GM19240 (cell line): Measurements from ENCODE around the gene GAB2.

Experiments used
- DNase-seq: peaks from one replicate; pipeline ENCODE4 v3.0.0; 2011; ENCODE audit warnings: low spot score; ENCODE audit not compliant: insufficient read length

Gene GAB2

DNA sequence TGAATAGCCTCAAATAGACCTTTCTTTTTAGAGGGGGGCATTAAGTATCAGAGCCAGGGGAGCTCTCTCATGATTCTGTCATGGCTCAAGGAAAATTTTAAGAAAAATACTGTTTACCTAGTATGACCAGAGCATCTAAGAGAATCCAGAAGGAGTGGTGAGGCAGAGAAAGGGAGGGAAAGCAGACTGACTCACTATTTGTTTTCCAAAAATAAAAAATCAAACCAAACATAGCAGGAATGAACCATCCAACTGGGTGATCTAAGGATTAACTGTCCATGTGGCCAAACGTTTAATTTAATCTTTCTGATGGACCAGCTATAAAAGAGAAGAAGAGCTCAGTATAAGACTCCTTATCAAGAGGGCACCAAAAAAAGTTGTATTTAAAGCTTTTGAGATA, 70.8 kb downstream of the GAB2 start:
- no peak for DNase-seq

DNA sequence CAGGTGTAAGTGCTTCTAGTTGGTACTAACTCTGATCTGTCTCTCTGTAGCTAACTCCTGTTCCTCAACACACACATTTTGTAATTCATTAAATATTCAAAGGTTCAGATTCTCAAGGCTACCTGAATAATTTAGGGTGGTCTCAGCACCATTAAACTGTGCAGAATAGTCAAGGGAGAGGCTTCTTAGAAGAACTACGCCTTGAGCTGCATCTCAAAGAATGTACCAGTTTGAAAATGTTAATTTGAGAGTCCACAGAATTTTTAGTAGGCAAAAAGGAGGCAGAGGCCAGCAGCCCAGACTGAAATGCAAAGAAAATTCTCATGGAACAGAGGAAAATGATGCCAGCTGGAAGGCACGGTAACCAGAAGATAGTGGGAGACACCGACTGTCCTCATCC, 72.2 kb downstream of the GAB2 start:
- DNase-seq: no peak

- DNase-seq: no peak
These were observed 72.9 kb downstream of the GAB2 start for GRCh38 chr11:78344676-78345075.

DNA sequence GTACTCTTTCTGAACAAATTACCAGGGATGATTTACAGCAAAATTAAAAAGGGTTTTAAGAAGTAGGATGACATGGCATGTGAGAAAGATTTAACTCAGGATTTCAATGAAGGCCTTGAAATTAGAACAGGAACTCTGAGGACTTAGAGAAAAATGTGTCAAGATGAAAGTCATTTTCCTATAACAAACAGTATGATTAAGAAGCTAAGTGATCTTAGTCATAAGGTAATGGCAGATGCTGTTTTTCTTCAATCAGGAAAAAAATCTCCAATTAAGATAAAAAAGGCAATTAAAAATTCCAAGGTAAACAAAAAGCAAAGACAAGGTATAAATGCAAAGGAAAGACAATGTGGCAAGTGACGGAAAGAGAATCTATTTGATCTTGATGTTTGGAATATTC, 73.5 kb downstream of the GAB2 start:
- no peak for DNase-seq

GRCh38 chr11:78343303-78343702, 74.3 kb downstream of the GAB2 start:
- DNase-seq: no peak

DNA sequence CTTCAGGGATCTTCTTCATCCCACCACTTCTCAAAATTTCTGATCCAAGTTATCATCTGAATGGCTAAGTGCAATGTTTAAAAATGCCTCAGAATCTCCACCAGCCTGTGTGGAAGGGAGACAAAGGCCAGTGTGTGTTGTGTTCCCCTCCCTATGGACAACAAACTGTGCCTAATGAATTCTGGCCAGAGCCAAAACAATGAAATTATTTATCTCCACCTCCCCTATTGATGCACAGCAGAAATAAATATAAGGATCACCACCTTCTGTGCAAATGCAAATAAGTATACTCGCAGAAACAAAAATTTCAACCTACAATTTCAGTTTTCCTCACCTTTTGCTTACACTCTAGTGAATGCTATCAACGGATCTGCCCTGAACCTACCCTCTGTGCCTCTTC, 75.8 kb downstream of the GAB2 start:
- DNase-seq: no peak

GRCh38 chr11:78340530-78340929, 77.1 kb downstream of the GAB2 start:
- no peak for DNase-seq

GRCh38 chr11:78339945-78340344, 77.7 kb downstream of the GAB2 start:
- no peak for DNase-seq

DNA sequence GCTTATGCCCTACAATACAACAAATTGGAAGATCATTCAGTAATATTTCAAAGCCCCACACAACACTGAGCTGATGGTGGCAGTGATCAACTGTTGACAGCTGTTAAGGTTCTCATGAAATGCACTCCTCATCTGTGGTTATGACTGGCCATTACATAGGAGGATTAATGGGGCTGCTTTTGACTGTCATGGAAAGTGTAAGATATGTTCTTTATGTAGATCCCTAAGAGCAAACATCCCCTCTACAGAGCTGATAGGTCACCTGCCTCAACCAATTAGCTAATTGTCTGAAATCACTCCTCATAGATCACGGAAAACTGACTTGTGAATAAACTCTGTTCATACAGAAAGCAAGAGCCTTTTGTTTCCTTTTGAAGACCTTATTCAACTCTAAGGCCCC, 78.1 kb downstream of the GAB2 start:
- DNase-seq: no peak

GRCh38 chr11:78338702-78339101, 78.9 kb downstream of the GAB2 start:
- no peak for DNase-seq

DNA sequence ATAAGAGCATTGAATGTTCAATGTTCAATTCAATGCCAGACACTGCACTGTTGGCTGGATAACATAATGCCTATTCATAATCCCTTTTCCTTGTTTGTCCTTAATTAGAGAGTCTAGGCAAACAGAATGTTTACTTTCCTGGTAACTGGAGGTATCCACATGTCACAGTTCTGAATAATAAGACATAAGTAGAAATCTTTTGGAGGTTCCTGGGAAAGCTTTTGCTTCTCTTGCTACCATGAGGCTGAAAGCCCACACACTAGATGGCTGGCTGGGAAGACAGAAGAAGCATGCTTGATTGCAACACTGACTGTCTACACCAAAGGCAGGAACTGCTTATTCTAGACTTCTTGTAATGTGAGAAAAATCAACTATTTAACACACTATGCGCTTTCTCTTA, 79.5 kb downstream of the GAB2 start:
- DNase-seq: no peak

- DNase-seq: no peak
These were observed 80.1 kb downstream of the GAB2 start for GRCh38 chr11:78337554-78337924.

DNA sequence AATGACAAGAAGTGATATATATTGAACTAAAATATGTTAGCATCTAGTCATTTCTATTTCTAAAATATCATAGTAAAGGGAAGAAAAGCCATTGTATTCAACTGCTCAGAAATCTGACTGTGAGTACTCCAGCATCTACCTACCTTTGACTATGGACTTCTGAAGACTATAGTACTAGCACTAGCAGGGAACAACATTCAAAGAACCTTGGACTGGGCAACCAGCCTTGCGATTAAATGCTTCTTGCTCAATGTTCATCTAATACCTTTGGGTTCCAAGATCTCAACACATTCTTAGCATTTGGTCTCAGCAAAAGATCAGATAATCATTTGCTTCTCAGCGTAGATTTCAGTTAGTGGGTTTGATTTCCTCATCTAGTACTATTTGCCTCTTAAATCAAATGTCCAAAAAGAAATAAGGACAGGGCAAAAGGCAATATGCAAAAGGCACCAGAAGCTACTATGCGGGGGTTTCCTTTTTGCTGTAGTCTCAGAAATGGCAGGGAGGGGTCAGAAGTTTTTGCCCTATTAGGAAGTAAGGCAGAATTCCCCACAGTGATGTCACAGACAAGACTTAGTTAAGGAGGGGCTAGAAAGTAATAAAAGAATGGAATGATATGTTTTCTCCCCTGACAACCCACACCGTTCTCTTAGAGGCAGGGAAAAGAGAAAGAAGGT, 80.6 kb downstream of the GAB2 start:
- DNase-seq: no peak

DNA sequence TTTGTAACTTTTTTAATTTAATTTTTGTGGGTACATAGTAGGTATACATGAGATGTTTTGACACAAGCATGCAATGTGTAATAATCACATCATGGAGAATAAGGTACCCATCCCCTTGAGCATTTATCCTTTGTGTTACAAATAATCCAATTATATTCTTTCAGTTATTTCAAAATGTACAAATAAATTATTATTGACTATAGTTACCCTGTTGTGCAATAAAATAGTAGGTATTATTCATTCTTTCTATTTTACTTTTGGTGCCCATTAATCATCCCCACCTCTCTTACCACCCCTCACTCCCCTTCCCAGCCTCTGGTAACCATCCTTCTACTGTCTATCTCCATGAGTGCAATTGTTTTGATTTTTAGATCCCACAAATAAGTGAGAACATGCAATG, 83.5 kb downstream of the GAB2 start:
- DNase-seq: no peak

DNA sequence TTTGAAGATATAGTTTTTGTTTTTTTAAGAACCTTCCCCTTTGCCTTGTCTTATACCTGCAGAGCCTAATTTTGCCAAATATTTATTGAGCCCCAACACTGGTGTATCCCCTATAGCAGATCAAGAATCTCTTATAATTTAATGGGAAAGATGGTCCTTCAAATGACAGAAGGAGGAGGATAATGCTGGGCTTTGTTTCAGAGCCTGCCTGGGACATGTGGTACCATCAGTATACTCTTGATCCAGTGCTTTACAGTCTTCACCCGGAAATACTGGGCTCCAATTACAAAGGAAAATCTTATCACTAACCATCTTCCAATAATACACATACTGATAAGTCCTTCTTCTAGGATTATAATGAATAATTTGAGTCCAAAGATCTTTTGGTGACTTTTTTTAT, 84.7 kb downstream of the GAB2 start:
- no peak for DNase-seq

DNA sequence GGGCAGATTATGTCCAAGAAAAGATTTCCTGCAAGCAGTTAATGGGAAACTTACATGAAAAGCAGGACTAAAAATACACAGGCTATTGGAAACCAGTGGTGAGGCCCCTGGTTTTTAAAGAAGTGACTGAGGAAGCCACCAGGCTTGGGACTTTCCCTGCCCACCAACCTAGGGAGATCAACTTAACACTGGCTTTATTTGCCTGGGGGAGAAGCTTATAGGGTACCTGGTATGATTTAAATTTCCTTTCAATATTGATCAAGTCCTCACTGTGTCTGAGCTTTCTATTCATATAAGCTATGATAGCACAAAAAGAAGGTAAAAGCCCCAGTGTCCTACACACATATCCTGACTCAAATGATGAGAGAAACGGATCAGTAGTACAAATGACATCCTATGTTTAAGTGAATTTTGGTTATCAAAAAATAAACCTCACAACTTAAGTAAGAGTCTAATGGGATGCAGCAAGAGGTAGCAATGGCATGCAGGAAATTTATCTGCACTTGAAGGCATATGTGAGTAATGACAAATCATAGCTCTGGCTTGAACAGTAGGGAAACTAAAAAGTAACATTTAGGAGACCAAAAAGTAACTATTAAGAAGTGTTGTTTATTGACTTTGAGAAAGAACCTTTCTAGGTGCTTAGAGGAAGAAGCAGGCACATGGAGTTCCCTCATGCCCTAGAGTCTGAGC, 85.3 kb downstream of the GAB2 start:
- DNase-seq: no peak

DNA sequence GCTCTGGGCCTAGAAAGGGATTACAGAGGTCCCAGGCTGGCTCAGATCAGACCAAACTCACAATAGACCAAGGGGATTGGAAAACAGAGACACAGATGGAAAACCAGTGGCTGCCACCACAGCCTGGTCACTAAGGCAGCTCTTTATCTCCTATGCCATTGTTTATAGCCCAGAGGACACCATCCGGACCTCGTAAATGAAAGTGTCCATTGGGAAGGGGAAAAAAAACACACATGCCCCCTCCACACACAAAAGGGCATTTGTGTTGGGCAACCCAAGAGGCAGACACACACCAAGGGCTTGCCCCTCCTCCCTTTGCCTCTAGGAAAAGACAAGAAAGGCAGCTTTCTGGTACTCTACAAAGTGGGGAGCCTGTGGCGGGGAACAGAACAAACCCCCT, 85.9 kb downstream of the GAB2 start:
- DNase-seq: no peak

GRCh38 chr11:78330361-78330760, 87.3 kb downstream of the GAB2 start:
- no peak for DNase-seq

DNA sequence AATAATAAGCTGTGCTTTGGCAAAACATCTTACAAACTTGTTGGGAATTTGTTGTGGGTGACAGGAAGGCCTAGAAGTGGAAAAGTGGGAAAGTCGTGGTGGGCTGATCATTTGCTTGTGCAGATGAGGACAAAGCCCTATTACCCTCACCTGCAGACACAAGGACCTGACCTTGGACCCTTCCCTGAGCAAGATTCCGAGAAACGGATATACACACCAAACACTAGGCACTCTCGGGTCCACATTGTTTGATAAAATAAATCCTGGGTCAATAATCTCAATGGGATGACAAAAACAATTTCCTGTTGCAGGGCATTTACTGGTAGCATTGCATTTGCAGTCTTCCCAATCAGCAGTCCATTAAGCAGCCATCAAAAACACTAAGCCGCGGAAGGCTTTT, 89.7 kb downstream of the GAB2 start:
- DNase-seq: no peak

GRCh38 chr11:78325274-78325781, 92.3 kb downstream of the GAB2 start:
- DNase-seq: no peak

DNA sequence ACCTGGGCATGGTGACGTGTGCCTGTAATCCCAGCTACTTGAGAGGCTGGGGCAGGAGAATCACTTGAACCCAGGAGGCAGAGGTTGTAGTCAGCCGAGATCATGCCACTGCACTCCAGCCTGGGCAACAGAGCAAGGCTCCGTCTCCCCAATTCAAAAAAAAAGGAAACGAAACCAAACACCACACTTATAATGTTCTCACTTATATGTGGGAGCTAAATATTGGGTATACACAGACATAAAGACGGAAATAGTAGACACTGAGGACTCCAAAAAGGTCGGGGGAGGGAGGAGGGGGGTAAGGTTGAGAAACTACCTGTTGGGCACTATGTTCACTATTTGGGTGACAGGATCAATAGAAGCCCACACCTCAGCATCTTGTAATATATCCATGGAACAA, 94.3 kb downstream of the GAB2 start:
- DNase-seq: no peak

DNA sequence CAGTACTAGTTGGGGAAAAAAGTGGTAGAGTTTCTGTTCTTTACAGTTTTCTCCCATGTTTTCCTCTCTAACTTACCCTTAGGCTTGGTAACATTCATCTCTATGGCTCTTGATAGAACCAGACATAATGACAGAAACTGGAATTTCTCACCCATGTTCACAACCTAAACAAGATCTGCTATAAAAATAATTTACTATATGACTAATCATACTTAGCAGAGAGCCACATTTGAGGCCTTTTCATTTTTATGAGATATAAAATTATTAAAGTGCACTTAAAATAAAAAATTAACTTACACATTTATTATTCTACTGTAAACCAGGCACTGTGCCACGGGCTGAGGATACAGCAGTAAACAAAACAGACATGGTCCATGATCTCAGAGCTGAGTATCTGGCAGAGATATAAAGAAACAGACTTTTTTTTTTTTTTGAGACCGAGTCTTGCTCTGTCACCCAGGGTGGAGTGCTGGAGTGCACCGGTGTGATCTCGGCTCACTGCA, 98.1 kb downstream of the GAB2 start:
- no peak for DNase-seq
